Measurements from ENCODE around the gene SLC46A1. TPM values are rescaled to one million over a fixed set of nuclear protein-coding genes. Genes with fewer than 3 reads are reported as not detected.

Gene SLC46A1
- total and polyA plus RNA-seq, 2 donors (not counting 1 experiment from before 2014, with no cell fraction given): 4.6 to 5.1 TPM

GRCh38 chr17:28357901-28358197 is 48.2 kb downstream of the SLC46A1 start:
- Histone ChIP-seq H3K79me2 (ENCODE audit: control insufficient read depth, insufficient read depth, low read length) (peaks cover 29% of the 10 kb centered on the region), H3K9ac (ENCODE audit: insufficient read depth, low read length) (peak overlapping the region; percentile 94), H2AFZ (ENCODE audit: low read length) (peak overlapping the region; percentile 87), H3K4me1 (ENCODE audit: control insufficient read depth, extremely low read depth, insufficient read depth, low read length) (peaks cover 15% of the 10 kb centered on the region), H3K27me3 (ENCODE audit: control insufficient read depth, insufficient read depth, low read length) (no peaks in the 10 kb centered on the region), H3K27ac (ENCODE audit: insufficient read depth, low read length) (peak overlapping the region; percentile 87), H3K4me3 (replicated peaks in 1 of 4; ENCODE audit: control extremely low read depth in 1 of 4, insufficient read depth in 1 of 4, low read depth in 3 of 4, low read length in 4 of 4) (peak overlapping the region; percentile 82 to 99 (median 94)), H3K36me3 (ENCODE audit: control insufficient read depth, insufficient read depth, low read length) (peaks cover 17% of the 10 kb centered on the region), H3K4me2 (ENCODE audit: extremely low read depth, insufficient read depth, low read length) (peak overlapping the region; percentile 76), H3K9me3 (ENCODE audit: control insufficient read depth, insufficient read depth, low read depth, low read length) (no peaks in the 10 kb centered on the region), H4K20me1 (ENCODE audit: control insufficient read depth, extremely low read depth, insufficient read depth, low read length) (no peaks in the 10 kb centered on the region)
- TF ChIP-seq CTCF (conservative IDR thresholded peaks at IDR 0.05 in 1 of 2, IDR thresholded peaks at IDR 0.05 in 1 of 2; ENCODE audit: low read depth in 1 of 2, low read length in 2 of 2) (no peak), EZH2 (IDR thresholded peaks at IDR 0.05; ENCODE audit: low read length, missing control alignments) (no peak)
- no peak for DNase-seq (ENCODE audit: low read depth in 2 of 2)

- H3K36me3 ChIP-seq (ENCODE audit: control insufficient read depth, insufficient read depth, low read length): peaks cover 18% of the 10 kb centered on the region
These were observed 48.7 kb downstream of the SLC46A1 start, which contains the start of gene POLDIP2 for GRCh38 chr17:28357061-28357900. Gene POLDIP2, minus strand, starts transcription at chr17:28357527. Its CDS starts 79 bp downstream, at chr17:28357448.

More at GRCh38 chr17:28357061-28357900, 48.7 kb downstream of the SLC46A1 start, which contains the start of gene POLDIP2:
- H4K20me1 ChIP-seq (ENCODE audit: control insufficient read depth, extremely low read depth, insufficient read depth, low read length): no peaks in the 10 kb centered on the region
- no peaks in the 10 kb centered on the region for H3K27me3 ChIP-seq (ENCODE audit: control insufficient read depth, insufficient read depth, low read length)
- H3K27ac ChIP-seq (ENCODE audit: insufficient read depth, low read length): peak within 1 kb of the TSS; percentile 93
- H3K9me3 ChIP-seq (ENCODE audit: control insufficient read depth, insufficient read depth, low read depth, low read length): no peaks in the 10 kb centered on the region
- peak; percentile 93 to 94 for DNase-seq (ENCODE audit: low read depth in 2 of 2)
- TF ChIP-seq CTCF (conservative IDR thresholded peaks at IDR 0.05 in 1 of 2, IDR thresholded peaks at IDR 0.05 in 1 of 2; ENCODE audit: low read depth in 1 of 2, low read length in 2 of 2): no peak
- no peak for TF ChIP-seq EZH2 (IDR thresholded peaks at IDR 0.05; ENCODE audit: low read length, missing control alignments)
- H3K4me2 ChIP-seq (ENCODE audit: extremely low read depth, insufficient read depth, low read length): peak within 1 kb of the TSS; percentile 97
- H3K79me2 ChIP-seq (ENCODE audit: control insufficient read depth, insufficient read depth, low read length): peaks cover 29% of the 10 kb centered on the region
- peak within 1 kb of the TSS; percentile 94 for H3K9ac ChIP-seq (ENCODE audit: insufficient read depth, low read length)
- H3K4me1 ChIP-seq (ENCODE audit: control insufficient read depth, extremely low read depth, insufficient read depth, low read length): peaks cover 15% of the 10 kb centered on the region
- peak within 1 kb of the TSS; percentile 87 for H2AFZ ChIP-seq (ENCODE audit: low read length)
- peak within 1 kb of the TSS; percentile 82 to 99 (median 94) for H3K4me3 ChIP-seq (replicated peaks in 1 of 4; ENCODE audit: control extremely low read depth in 1 of 4, insufficient read depth in 1 of 4, low read depth in 3 of 4, low read length in 4 of 4)

All from fibroblast of lung (primary cell).